HEK293T (cell line): ENCODE data around the gene CCDC57.

Experiments
- CTCF ChIA-PET: fragments of 350-600 bp; formaldehyde crosslinking; extraction: SDS; loops from one replicate; lab custom pipeline; 2021; ENCODE audit warnings: antibody characterized with exemption, inconsistent platforms; lab: Yijun Ruan, JAX
- POLR2A ChIA-PET: fragments of 350-600 bp; formaldehyde crosslinking; extraction: SDS; loops from one replicate; lab custom pipeline; 2020; ENCODE audit warnings: antibody characterized with exemption, inconsistent platforms; lab: Yijun Ruan, JAX
- DNase-seq: peaks from one replicate; pipeline ENCODE4 v3.0.0; 2012; ENCODE audit warnings: mixed read lengths; ENCODE audit errors: extremely low spot score
- ARNT ChIP-seq: fragments of 450-650 bp; IDR thresholded peaks from 2 replicates; pipeline ENCODE4 v1.6.1; 2017; ENCODE audit warnings: mild to moderate bottlenecking
- BHLHE40 ChIP-seq: fragments of 450-650 bp; IDR thresholded peaks from 2 replicates; pipeline ENCODE4 v1.6.1; 2016; ENCODE audit warnings: mild to moderate bottlenecking, moderate library complexity, borderline replicate concordance
- CTBP1 ChIP-seq: fragments of 450-650 bp; IDR thresholded peaks from 2 replicates; pipeline ENCODE4 v1.6.1; 2016; ENCODE audit warnings: borderline replicate concordance
- ELF4 ChIP-seq: fragments of 450-650 bp; IDR thresholded peaks from 2 replicates; pipeline ENCODE4 v1.6.1; 2017; ENCODE audit warnings: antibody characterized with exemption
- FOXA1 ChIP-seq: fragments of 450-650 bp; IDR thresholded peaks from 2 replicates; pipeline ENCODE4 v1.6.1; 2016; ENCODE audit warnings: mild to moderate bottlenecking
- FOXK2 ChIP-seq: fragments of 450-650 bp; IDR thresholded peaks from 2 replicates; pipeline ENCODE4 v1.6.1; 2016; ENCODE audit warnings: mild to moderate bottlenecking
- FOXM1 ChIP-seq: fragments of 450-650 bp; IDR thresholded peaks from 2 replicates; pipeline ENCODE4 v1.6.1; 2017; ENCODE audit warnings: mild to moderate bottlenecking, borderline replicate concordance
- HDGF ChIP-seq: fragments of 450-650 bp; IDR thresholded peaks from 2 replicates; pipeline ENCODE4 v1.6.1; 2017; ENCODE audit warnings: antibody characterized with exemption, borderline replicate concordance
- L3MBTL2 ChIP-seq: fragments of 450-650 bp; conservative IDR thresholded peaks from 2 replicates; pipeline ENCODE4 v1.6.1; 2016; ENCODE audit warnings: mild to moderate bottlenecking
- LEF1 ChIP-seq: fragments of 450-650 bp; IDR thresholded peaks from 2 replicates; pipeline ENCODE4 v1.6.1; 2017; ENCODE audit warnings: mild to moderate bottlenecking, borderline replicate concordance
- NFRKB ChIP-seq: fragments of 450-650 bp; IDR thresholded peaks from 2 replicates; pipeline ENCODE4 v1.6.1; 2016; ENCODE audit warnings: mild to moderate bottlenecking, moderate library complexity
- PKNOX1 ChIP-seq: fragments of 450-650 bp; IDR thresholded peaks from 2 replicates; pipeline ENCODE4 v1.6.1; 2016
- SP1 ChIP-seq: fragments of 450-650 bp; IDR thresholded peaks from 2 replicates; pipeline ENCODE4 v1.6.1; 2017
- SUZ12 ChIP-seq: fragments of 450-650 bp; IDR thresholded peaks from 2 replicates; pipeline ENCODE4 v1.6.1; 2016; ENCODE audit warnings: mild to moderate bottlenecking
- TARDBP ChIP-seq: fragments of 450-650 bp; IDR thresholded peaks from 2 replicates; pipeline ENCODE4 v1.6.1; 2016
- ZNF384 ChIP-seq: fragments of 450-650 bp; IDR thresholded peaks from 2 replicates; pipeline ENCODE4 v1.6.1; 2016

The CCDC57 gene

GRCh38 chr17:82243648-82244412, 31.2 kb upstream of the CCDC57 start:
- TF ChIP-seq ARNT (no peak), ELF4 (no peak)
- POLR2A ChIA-PET: interaction anchor here (0.7 kb wide), 1 partner anchor 21 kb away, joined by 3 read pairs; no protein-coding TSS in a partner anchor
- DNase-seq: no peak
- CTCF ChIA-PET: interaction anchor here (0.6 to 0.7 kb wide), 2 partner anchors 8 to 67 kb away, joined by 3 read pairs; no protein-coding TSS in a partner anchor

GRCh38 chr17:82242977-82243647, 30.5 kb upstream of the CCDC57 start:
- no peak for DNase-seq
- no peak for TF ChIP-seq HDGF
- POLR2A ChIA-PET: interaction anchor here (0.7 to 2.6 kb wide), 3 partner anchors 21 to 51 kb away, joined by 3 to 11 read pairs (median 3); no protein-coding TSS in a partner anchor
- CTCF ChIA-PET: no interaction called here

GRCh38 chr17:82242698-82242976, 30.0 kb upstream of the CCDC57 start:
- DNase-seq: no peak
- ChIA-PET POLR2A (interaction anchor here (1.0 to 2.6 kb wide), 2 partner anchors 49 to 51 kb away, joined by 3 to 11 read pairs; no protein-coding TSS in a partner anchor), CTCF (no interaction called here)
- TF ChIP-seq BHLHE40 (no peak), L3MBTL2 (no peak), HDGF (no peak)

GRCh38 chr17:82241926-82242697, 29.5 kb upstream of the CCDC57 start:
- ChIA-PET CTCF (no interaction called here), POLR2A (interaction anchor here (0.7 to 2.6 kb wide), 3 partner anchors 29 to 52 kb away, joined by 3 to 11 read pairs (median 5); partner anchors contain the start of gene CCDC57)
- no peak for TF ChIP-seq BHLHE40
- TF ChIP-seq FOXM1: no peak
- TF ChIP-seq ZNF384: no peak
- no peak for TF ChIP-seq ELF4
- TF ChIP-seq NFRKB: no peak
- TF ChIP-seq FOXK2: no peak
- TF ChIP-seq ARNT: no peak
- no peak for TF ChIP-seq SP1
- no peak for TF ChIP-seq HDGF
- TF ChIP-seq FOXA1: no peak
- no peak for TF ChIP-seq TARDBP
- DNase-seq: no peak

- DNase-seq: no peak
- POLR2A ChIA-PET: interaction anchor here (0.7 to 2.6 kb wide), 2 partner anchors 29 to 51 kb away, joined by 5 to 11 read pairs; partner anchors contain the start of gene CCDC57
- TF ChIP-seq FOXA1: no peak
- no peak for TF ChIP-seq FOXK2
- no peak for TF ChIP-seq PKNOX1
- TF ChIP-seq BHLHE40: no peak
- no peak for TF ChIP-seq CTBP1
- TF ChIP-seq SP1: no peak
- TF ChIP-seq LEF1: no peak
- TF ChIP-seq HDGF: no peak
- TF ChIP-seq TARDBP: no peak
- no peak for TF ChIP-seq FOXM1
- no peak for TF ChIP-seq SUZ12
- no peak for TF ChIP-seq NFRKB
- no peak for TF ChIP-seq ARNT
- no peak for TF ChIP-seq L3MBTL2
- TF ChIP-seq ZNF384: no peak
- CTCF ChIA-PET: no interaction called here
These were observed 28.7 kb upstream of the CCDC57 start for GRCh38 chr17:82241183-82241925.

- DNase-seq: no peak
- CTCF ChIA-PET: no interaction called here
These were observed 28.0 kb upstream of the CCDC57 start for GRCh38 chr17:82240506-82241182.

More at GRCh38 chr17:82240506-82241182, 28.0 kb upstream of the CCDC57 start:
- POLR2A ChIA-PET: interaction anchor here (2.6 kb wide), 1 partner anchor 51 kb away, joined by 11 read pairs; no protein-coding TSS in a partner anchor
- TF ChIP-seq SP1 (no peak), FOXA1 (no peak), HDGF (no peak), CTBP1 (no peak), TARDBP (no peak), SUZ12 (no peak), NFRKB (no peak), PKNOX1 (no peak), ARNT (no peak)
